Breast epithelium (tissue), 3 donors: ENCODE results near the gene EPB41L1.

ENCODE experiments used
- CTCF ChIP-seq, 3 donors: fragments of 450-650 bp; IDR thresholded peaks; one replicate each; pipeline ENCODE4 v1.5.1; 2016 to 2017; ENCODE audit warnings: antibody characterized with exemption in 3 of 3, mild to moderate bottlenecking in 3 of 3, moderate library complexity in 3 of 3
- POLR2A ChIP-seq: fragments of 450-650 bp; IDR thresholded peaks from one replicate; pipeline ENCODE4 v1.6.1; 2016; ENCODE audit warnings: antibody characterized with exemption, mild to moderate bottlenecking, moderate library complexity

- TF ChIP-seq CTCF (IDR thresholded peaks at IDR 0.05) (no peak), POLR2A (no peak)
Measured at GRCh38 chr20:36193977-36194712, 39.6 kb downstream of the EPB41L1 start.
